ENCODE data around the gene TROAP. TPM values are rescaled to one million over a fixed set of nuclear protein-coding genes. Genes with fewer than 3 reads are reported as not detected.

TROAP gene
- total RNA-seq, 1 donor from 2014 or later: 44.9 TPM

DNA sequence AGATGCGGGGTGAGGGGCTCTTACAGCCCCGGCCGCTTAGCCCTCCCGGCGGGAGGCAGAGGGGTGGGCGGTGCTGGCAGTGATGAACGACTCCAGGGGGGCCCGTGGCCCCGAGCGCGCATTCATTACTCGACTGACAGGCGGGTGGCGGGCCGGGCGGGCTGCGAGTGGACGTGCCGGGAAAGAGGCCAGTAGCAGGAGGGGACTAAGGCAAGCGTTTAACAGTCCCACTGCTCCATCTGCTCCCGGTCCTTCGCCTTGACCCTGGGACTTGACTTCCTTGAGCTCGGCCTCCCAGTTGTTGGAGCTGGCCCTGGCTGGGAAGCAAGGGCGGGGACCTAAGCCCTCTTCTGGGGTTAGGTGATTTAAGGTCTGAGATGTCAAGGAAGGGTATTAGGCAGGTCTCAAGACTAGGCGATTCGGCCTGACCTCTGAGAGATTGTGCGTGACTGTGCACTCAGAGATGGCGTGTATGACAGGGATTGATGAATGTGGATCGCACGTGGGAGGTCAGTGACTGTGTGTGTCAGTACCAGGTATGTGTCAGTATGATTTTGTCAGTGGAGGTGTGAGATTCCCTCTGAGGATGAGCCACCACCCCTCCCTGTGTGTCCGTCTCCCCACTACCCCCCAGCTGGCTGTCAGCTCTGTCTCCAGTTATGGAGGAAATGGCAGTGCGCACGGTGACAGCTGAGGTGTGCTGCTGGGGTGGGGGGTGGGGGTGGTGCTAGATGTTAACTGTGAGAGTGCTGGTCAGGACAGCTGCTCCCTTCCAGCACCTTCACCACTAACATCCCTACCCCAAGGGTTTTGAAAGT is 20.1 kb downstream of the TROAP start:
- TF ChIP-seq, protein P1, sequence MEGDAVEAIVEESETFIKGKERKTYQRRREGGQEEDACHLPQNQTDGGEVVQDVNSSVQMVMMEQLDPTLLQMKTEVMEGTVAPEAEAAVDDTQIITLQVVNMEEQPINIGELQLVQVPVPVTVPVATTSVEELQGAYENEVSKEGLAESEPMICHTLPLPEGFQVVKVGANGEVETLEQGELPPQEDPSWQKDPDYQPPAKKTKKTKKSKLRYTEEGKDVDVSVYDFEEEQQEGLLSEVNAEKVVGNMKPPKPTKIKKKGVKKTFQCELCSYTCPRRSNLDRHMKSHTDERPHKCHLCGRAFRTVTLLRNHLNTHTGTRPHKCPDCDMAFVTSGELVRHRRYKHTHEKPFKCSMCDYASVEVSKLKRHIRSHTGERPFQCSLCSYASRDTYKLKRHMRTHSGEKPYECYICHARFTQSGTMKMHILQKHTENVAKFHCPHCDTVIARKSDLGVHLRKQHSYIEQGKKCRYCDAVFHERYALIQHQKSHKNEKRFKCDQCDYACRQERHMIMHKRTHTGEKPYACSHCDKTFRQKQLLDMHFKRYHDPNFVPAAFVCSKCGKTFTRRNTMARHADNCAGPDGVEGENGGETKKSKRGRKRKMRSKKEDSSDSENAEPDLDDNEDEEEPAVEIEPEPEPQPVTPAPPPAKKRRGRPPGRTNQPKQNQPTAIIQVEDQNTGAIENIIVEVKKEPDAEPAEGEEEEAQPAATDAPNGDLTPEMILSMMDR (IDR thresholded peaks at IDR 0.05; ENCODE audit: unreplicated experiment): no peak
- peaks cover 23% of the 10 kb centered on the region for H3K4me1 Mint-ChIP-seq (ENCODE audit: low read depth)
- peak overlapping the region; percentile 56 for H3K4me3 Mint-ChIP-seq (ENCODE audit: low read depth)
- H3K27ac Mint-ChIP-seq: peak overlapping the region; percentile 78
- no peaks in the 10 kb centered on the region for H3K36me3 Mint-ChIP-seq (ENCODE audit: insufficient read depth)
- peaks cover 43% of the 10 kb centered on the region for H3K27me3 Mint-ChIP-seq
- H3K9me3 Mint-ChIP-seq (ENCODE audit: low read depth): no peaks in the 10 kb centered on the region
- no peak for DNase-seq (ENCODE audit: low spot score, unreplicated experiment)

DNA sequence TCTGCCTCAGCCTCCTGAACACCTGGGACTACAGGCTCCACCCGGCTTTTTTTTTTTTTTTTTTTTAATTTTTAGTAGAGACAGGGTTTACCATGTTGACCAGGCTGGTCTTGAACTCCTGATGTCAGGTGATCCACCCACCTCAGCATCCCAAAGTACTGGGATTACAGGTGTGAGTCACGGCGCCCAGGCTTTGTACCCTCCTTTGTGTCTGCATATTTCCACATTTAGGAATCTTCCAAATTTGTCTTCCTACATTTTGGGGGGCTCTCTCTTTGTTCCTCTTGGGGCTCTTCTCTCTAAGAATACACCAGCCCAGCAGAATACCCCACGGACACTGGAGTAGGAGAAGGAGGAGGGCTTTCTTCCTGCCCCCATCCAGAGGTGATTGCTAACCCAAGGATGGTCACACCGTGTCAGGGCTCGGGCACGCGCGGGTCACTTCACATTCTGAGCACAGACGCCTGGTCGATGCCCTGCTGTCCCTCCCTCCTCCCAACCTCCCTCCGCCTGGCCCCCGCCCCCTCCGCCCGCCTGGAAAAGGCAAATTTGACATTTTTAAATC is 21.5 kb downstream of the TROAP start:
- H3K27me3 Mint-ChIP-seq: peaks cover 29% of the 10 kb centered on the region
- no peaks in the 10 kb centered on the region for H3K36me3 Mint-ChIP-seq (ENCODE audit: insufficient read depth)
- peaks cover 33% of the 10 kb centered on the region for H3K4me1 Mint-ChIP-seq (ENCODE audit: low read depth)
- H3K27ac Mint-ChIP-seq: no peak overlapping the region
- TF ChIP-seq, protein P1 (IDR thresholded peaks at IDR 0.05; ENCODE audit: unreplicated experiment): no peak
- no peak overlapping the region for H3K4me3 Mint-ChIP-seq (ENCODE audit: low read depth)
- no peaks in the 10 kb centered on the region for H3K9me3 Mint-ChIP-seq (ENCODE audit: low read depth)
- no peak for DNase-seq (ENCODE audit: low spot score, unreplicated experiment)

DNA sequence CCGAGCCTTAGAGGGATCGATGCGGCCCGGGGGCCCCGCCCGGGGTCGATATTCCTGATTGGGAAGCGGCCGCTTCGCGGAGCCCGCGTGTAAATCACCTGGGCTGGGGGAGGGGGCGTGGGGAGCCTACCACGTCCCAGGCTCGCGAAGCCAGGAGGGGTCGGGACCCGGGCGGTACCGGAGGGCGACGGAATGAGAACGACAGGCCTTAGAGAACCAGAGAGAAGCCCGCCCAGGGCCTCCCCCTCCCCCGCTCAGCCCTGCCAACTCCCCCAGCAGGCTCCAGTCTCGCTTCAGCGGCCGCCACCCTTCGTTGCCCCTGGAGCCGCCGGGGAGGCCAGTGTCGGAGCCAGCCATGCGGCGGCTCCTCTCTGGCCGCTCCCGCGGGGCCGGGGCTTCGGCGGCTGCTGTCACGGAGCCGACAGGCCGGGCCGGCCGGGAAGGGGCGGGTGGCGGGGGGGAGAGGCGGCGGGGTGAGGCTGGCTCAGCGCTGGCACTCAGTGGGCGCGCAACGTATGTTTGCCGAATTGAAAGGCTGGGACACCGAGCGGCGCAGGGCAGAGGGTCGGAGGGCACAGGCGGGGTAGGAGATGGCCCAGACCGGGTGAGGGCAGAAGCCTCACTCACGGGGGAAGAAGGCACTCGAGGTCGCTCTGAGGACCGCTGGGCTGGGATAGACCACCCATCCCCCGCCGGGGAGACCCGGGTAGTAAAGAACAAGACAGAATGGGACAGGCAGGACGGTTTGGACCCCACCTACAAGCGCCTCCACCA is 22.2 kb downstream of the TROAP start:
- DNase-seq (ENCODE audit: low spot score, unreplicated experiment): peak; percentile 68
- peaks cover 33% of the 10 kb centered on the region for H3K4me1 Mint-ChIP-seq (ENCODE audit: low read depth)
- no peaks in the 10 kb centered on the region for H3K36me3 Mint-ChIP-seq (ENCODE audit: insufficient read depth)
- TF ChIP-seq, protein P1 (IDR thresholded peaks at IDR 0.05; ENCODE audit: unreplicated experiment): no peak
- peak overlapping the region; percentile 79 for H3K27ac Mint-ChIP-seq
- peak overlapping the region; percentile 80 for H3K4me3 Mint-ChIP-seq (ENCODE audit: low read depth)
- H3K9me3 Mint-ChIP-seq (ENCODE audit: low read depth): no peaks in the 10 kb centered on the region
- peaks cover 22% of the 10 kb centered on the region for H3K27me3 Mint-ChIP-seq

DNA sequence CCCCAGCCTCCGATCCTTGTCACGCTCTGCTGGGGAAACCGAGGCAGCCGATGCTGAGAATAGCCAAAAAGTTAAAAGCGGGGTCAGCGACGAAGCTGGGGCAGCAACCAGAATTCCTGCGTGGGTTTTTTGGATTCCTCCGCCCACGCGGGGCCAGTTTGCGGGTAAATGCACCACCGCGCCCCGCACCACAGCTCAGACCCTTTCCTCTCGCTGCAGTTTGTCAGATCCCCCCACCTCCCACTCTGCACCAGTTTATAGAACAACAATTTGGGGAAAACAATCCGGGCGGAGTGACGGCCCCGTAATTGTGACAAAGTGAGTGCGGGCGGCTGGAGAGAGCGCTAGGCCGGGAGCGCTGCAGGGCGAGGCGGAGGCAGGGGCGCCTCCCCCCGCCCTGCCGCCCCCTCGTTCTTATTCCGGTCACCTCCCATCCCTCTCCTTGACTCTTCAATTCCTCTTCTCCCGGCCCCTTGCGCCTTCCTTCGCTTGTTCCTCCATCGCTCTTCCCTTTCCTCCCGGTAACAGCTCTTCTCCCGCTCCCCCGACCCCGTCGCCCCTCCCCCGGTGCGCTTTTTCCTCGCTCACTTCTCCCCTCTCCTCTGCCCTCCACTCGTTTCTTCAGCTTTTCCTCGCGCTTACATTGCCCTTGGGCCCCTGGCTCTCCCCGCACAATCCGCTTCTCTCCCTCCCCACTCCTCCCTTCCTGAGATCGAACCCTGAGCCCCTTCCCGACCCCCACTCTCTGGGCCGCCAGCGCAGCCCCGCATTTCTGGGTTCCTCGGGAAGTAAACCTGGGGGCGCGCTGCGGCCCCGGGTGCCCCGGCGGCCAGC is 23.0 kb downstream of the TROAP start:
- Mint-ChIP-seq H3K27ac (peak overlapping the region; percentile 79), H3K36me3 (ENCODE audit: insufficient read depth) (peaks cover 2% of the 10 kb centered on the region), H3K9me3 (ENCODE audit: low read depth) (no peaks in the 10 kb centered on the region), H3K4me3 (ENCODE audit: low read depth) (peak overlapping the region; percentile 80), H3K4me1 (ENCODE audit: low read depth) (peaks cover 33% of the 10 kb centered on the region), H3K27me3 (peaks cover 14% of the 10 kb centered on the region)
- TF ChIP-seq, protein P1 (IDR thresholded peaks at IDR 0.05; ENCODE audit: unreplicated experiment): no peak
- no peak for DNase-seq (ENCODE audit: low spot score, unreplicated experiment)
